Right cardiac atrium (tissue), 5 donors: ENCODE data around the gene PPM1A. TPM values are rescaled to one million over a fixed set of nuclear protein-coding genes. Genes with fewer than 3 reads are reported as not detected.

Experiments used
- ATAC-seq, 2 donors: fragments of 200-7000 bp; cut with Tn5 transposase; one replicate each; pipeline versions ENCODE4 v1.8.0 to v1.9.1; 2020; ENCODE audit warnings: moderate library complexity in 2 of 2, mild to moderate bottlenecking in 1 of 2
- DNase-seq, 3 donors: peaks; one replicate each; pipeline ENCODE4 v3.0.0-alpha.2; 2020
- H3K27ac ChIP-seq: one replicate; pipeline ENCODE4 v1.5.1; 2013; ENCODE audit warnings: mild to moderate bottlenecking, low read length, control low read depth, moderate library complexity
- H3K27me3 ChIP-seq: one replicate; pipeline ENCODE4 v1.6.1; 2013; ENCODE audit not compliant: control insufficient read depth, insufficient read depth
- H3K4me1 ChIP-seq: one replicate; pipeline ENCODE4 v1.6.1; 2013; ENCODE audit warnings: low read length; ENCODE audit not compliant: control insufficient read depth, insufficient read depth
- H3K4me3 ChIP-seq: one replicate; pipeline ENCODE4 v1.5.1; 2013; ENCODE audit warnings: low read length, control low read depth
- H3K9me3 ChIP-seq: one replicate; pipeline ENCODE4 v1.6.1; 2013; ENCODE audit warnings: low read length; ENCODE audit not compliant: control insufficient read depth
- WGBS: extraction: QIAGEN DNeasy Blood & Tissue Kit; methylation state at CpG from one replicate; pipeline ENCODE4 v1.1.7; 2013; 5-methylcytosine and 5-hydroxymethylcytosine counted together
- intact Hi-C, 4 donors: fragments of 100-400 bp; cut with DNase I; formaldehyde crosslinking; loops; one replicate each; pipeline versions ENCODE4 v1.11.0 to v1.14.0; 2022 to 2023
- long read RNA-seq, 4 donors: library from polyadenylated mRNA; unstranded; transcript quantifications; one replicate each; pipeline ENCODE4 v2.0.0, GENCODE V29; 2020 to 2021
- polyA plus RNA-seq: library from polyadenylated mRNA; stranded (reverse); fragments of 200-250 nt; gene quantifications from one replicate; pipeline ENCODE4 v1.2.3, GENCODE V29; 2013
- total RNA-seq, 4 donors: library from RNA; stranded (reverse); fragmentation: NEBNext Ultra II Directional; extraction: Animal tissue kit (Norgen Biotek cat#: 25700); gene quantifications; one replicate each; pipeline ENCODE4 v1.2.1, GENCODE V29; 2021
- donor health status: healthy with polysubstance abuse.
- donor health status: DM: no; HTN: yes; CAD: no.
- donor health status: DM: no; HTN: no; CAD: no.
- donor health status: DM: no; HTN: yes; CAD: no; lungs with severe emphysema.
- donor health status: DM: yes; HTN: yes; CAD: no.

The PPM1A gene
- total RNA-seq, result 10 to 100 TPM; 73.0 to 88.2 (median 80.8) TPM
- 37.8 TPM for polyA plus RNA-seq
- long read RNA-seq, donor 1, full-length matches to known transcripts, result 147 of 194 reads
- long read RNA-seq, donor 1, partial matches to known transcripts, result 15 of 194 reads
- long read RNA-seq, donor 1, other reads (novel, unspliced or antisense), result 32 of 194 reads
- long read RNA-seq, donor 2, full-length matches to known transcripts, result 54 of 71 reads
- long read RNA-seq, donor 2, partial matches to known transcripts, result 8 of 71 reads
- long read RNA-seq, donor 2, other reads (novel, unspliced or antisense), result 9 of 71 reads
- long read RNA-seq, donor 3, full-length matches to known transcripts, result 38 of 63 reads
- long read RNA-seq, donor 3, partial matches to known transcripts, result 5 of 63 reads
- long read RNA-seq, donor 3, other reads (novel, unspliced or antisense), result 20 of 63 reads
- long read RNA-seq, donor 4, full-length matches to known transcripts, result 57 of 84 reads
- long read RNA-seq, donor 4, partial matches to known transcripts, result 13 of 84 reads
- long read RNA-seq, donor 4, other reads (novel, unspliced or antisense), result 14 of 84 reads

DNA sequence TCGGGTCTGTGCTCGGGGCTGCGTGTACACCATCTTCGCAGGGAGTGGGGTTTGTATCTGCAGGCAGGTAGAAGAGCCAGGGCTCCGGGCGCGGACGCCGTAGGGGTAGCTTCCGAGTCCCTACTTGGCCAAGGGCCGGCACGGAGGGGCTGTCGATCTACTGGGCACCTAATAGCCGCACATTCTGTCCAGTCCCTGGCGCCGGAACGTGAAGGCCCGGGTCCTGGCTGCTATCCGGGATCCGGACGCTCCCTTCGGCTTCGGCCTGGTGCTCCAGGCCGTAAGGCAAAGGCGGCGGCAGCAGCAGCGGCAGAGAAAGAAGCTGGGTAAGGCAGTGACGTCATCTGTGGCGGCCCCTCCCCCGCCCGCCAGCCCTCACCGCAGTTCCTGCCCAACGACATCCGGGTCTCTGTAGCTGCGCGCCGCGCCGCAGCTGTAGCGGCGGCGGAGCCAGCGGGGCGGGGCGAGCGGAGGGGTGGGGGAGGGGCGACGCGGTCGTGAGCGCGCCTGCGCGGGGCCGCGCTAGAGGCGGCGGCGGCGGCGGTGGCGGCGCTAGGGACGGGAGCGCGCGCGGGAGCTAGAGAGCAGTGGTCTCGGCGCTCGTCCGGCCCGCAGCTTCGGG lies at the start of gene PPM1A:
TSS of gene PPM1A (plus strand) at position 525 of the 622 bp plus-strand sequence. CDS start 33,483 bp downstream, outside the sequence.
- Histone ChIP-seq H3K4me3 (peak within 1 kb of the TSS; percentile 100), H3K27ac (peak within 1 kb of the TSS; percentile 100), H3K9me3 (no peaks in the 10 kb centered on the region), H3K4me1 (no peaks in the 10 kb centered on the region), H3K27me3 (no peaks in the 10 kb centered on the region)
- peak; percentile 96 to 97 for ATAC-seq
- WGBS, result under 1% methylated on average over 74 of the region's 74 CpGs
- intact Hi-C loops, result no loop called here
- peak; percentile 97 to 99 (median 99) for DNase-seq

DNA sequence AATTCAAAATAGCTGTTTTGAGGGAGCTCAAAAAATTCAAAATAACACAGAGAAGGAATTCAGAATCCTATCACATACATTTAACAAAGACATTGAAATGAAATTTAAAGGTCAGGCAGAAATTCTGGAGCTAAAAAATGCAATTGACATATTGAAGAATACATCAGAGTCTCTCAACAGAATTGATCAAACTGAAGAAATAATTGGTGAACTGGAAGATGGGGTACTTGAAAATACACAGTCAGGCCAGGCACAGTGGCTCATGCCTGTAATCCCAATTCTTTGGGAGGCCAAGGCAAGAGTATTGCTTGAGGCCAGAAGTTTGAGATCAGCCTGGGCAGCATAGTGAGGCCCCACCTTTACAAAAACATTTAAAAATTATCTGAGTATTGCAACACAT lies 49.7 kb upstream of the PPM1A start:
- ATAC-seq, result no peak
- Histone ChIP-seq H3K9me3 (no peaks in the 10 kb centered on the region), H3K27me3 (no peaks in the 10 kb centered on the region), H3K4me3 (no peak overlapping the region), H3K27ac (no peak overlapping the region), H3K4me1 (no peaks in the 10 kb centered on the region)
- DNase-seq, result no peak
- intact Hi-C loops, result no loop called here

DNA sequence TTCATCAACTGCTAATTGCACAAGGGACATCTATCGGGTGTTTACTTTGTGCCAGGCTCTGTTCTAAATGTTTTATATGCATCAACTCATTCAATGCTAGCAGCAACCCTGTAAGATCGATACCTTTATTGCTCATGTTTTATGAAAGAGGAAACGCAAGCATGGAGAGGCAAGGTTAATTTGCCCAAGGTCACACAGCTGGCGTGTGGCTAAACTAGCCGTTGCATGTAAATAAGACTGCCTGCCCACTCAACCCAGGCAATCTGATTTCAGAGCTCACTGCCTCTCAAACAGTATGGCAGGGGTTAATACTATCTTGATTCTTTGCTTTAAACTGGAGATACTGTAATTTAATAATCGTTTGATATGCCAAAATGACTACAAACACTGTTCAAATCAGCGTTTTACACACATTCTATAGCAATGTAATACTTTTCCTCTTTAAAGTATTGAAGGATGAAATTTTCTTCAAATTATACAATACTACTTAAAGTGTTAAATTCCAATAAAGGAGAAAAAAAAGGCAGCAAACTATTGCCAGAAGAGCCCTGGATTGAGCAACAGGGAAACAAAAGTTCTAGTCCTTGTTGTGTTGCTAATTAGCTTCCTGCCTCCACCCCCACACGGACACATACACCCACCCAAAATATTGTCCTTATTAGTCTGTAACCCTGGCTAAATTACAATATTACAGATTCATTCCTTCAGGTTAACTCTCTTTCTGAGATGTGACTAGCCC lies 44.7 kb upstream of the PPM1A start:
- Histone ChIP-seq H3K4me3 (no peak overlapping the region), H3K9me3 (no peaks in the 10 kb centered on the region), H3K4me1 (no peaks in the 10 kb centered on the region), H3K27me3 (no peaks in the 10 kb centered on the region), H3K27ac (no peak overlapping the region)
- no peak for DNase-seq
- 47% methylated on average over 8 of the region's 8 CpGs for WGBS
- no peak for ATAC-seq
- intact Hi-C loops, result no loop called here

DNA sequence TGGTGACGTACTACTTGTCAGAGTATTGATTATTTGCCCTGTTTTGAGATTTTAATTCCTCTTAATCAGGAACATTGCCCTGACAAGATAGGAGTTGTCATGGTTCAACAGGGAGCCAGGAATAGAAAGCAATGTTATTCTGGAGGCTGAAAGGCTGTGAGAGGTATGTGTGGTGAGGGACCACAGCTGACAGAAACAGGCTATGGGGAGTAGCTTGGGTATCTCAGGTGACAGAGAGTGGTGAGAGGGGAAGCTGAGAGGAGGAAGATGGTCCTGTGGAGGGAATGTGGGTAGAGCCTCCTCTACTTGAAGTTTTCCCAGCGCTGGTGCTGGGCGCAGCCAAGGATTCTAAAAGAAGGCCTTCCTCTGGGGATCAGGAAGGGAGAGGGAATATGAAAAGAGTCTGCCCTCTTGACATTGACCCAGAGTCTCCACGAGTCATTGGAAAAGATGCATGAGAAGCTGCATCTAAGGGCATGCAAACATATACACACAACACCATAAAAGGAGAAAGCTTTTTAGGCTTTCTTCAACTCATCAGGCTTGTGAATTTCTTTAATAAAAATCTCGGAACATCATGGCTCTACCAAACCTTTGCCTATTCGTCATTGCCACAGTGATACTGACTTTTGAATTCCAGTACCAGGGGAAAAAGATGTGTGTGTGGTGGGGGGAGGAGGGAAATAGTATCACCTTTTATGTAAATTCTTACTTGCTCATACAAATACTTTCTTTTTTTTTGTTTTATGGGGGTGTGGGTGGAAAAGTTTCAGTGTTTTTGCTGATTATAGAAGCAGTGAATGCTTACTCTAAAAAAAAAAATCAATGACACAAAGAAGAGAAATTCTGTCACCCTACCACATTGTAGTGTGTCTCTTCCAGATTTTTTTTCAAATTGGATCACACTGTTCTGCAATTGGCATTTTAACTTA lies 43.9 kb upstream of the PPM1A start:
- H3K9me3 ChIP-seq, result no peaks in the 10 kb centered on the region
- ATAC-seq, result peak; percentile 18 to 50
- H3K4me3 ChIP-seq, result no peak overlapping the region
- no peaks in the 10 kb centered on the region for H3K4me1 ChIP-seq
- peak overlapping the region; percentile 50 for H3K27ac ChIP-seq
- no peaks in the 10 kb centered on the region for H3K27me3 ChIP-seq
- intact Hi-C loops, result no loop called here
- 56% methylated on average over 6 of the region's 6 CpGs for WGBS
- DNase-seq, result no peak

DNA sequence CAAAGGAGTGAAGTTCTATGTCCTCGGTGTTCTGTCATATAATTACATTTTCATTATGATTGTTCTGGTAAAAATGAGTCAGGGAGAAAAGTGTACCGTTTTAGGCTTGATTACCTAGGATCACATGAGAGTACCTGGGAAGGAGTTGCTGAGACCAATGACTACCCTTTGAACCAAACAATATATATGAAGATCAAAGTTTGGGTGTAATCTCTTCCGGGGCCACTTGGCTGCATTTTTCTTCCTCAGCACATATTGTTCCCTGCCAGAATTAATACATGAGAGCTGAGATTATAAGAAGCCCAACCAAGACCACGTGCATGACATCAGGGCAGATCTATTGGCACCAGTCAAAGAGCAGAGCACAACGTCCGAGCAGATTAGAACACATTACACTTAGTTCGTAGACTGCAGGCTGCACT lies 42.8 kb upstream of the PPM1A start:
- no peaks in the 10 kb centered on the region for H3K4me1 ChIP-seq

DNA sequence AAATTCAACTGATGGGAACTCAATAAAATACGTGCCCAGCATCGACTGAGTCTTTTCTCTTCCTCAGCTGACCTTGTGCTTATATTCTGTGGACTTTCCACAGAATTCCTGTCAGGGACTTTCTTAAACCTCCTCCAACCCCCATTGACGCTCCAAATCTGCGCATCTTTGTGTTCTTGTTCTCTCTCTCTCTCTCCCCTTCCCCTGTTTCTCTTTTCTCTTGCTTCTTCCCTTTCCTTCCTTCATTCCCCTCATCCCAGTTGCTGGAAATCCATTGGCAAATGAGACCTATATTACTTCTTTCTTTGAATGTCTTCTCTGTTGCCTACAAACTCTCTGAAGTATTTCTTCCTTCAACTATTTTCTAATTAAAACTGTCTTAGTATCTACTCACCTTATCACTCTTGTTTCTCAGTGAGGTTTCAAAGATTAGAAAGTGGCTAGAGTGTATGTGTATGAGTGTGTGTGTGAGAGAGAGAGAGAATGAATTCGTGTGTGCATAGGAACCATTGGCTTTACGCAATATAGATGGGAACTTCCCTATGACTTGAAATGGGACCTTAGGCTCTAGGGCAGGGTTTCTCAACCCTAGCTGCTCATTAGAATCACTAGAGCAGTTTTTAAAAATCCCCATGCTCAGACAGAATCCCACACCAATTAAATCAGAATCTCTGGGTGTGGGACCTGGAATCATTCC lies 42.0 kb upstream of the PPM1A start:
- Histone ChIP-seq H3K4me3 (no peak overlapping the region), H3K27me3 (no peaks in the 10 kb centered on the region), H3K4me1 (no peaks in the 10 kb centered on the region), H3K9me3 (no peaks in the 10 kb centered on the region), H3K27ac (no peak overlapping the region)
- WGBS, result 87% methylated on average over 6 of the region's 6 CpGs
- intact Hi-C loops, result no loop called here
- DNase-seq (no peak), ATAC-seq (no peak)

More for the DNA sequence above, 42.8 kb upstream of the PPM1A start:
- WGBS, result 67% methylated on average over 7 of the region's 7 CpGs
- no peaks in the 10 kb centered on the region for H3K9me3 ChIP-seq
- no peak for ATAC-seq
- H3K27me3 ChIP-seq, result no peaks in the 10 kb centered on the region
- no peak overlapping the region for H3K4me3 ChIP-seq
- intact Hi-C loops, result no loop called here
- H3K27ac ChIP-seq, result no peak overlapping the region
- DNase-seq, result no peak

DNA sequence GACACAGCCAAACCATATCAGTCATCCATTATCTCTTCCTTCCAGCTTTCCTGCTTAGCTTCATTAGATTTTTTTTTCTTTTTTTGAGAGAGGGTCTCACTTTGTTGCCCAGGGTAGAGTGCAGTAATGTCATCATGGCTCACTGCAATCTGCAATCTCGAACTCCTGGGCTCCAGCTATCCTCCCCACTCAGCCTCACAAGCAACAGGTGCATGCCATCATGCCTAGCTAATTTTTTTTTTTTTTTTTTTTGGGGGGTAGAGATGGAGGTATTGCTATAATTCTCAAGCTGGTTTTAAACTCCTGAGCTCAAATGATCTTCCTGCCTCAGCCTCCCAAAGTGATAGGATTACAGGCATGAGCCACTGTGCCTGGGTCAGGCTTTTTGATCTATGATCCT lies 38.3 kb upstream of the PPM1A start:
- no peak overlapping the region for H3K27ac ChIP-seq
- WGBS, result 54% methylated on average over 1 of the region's 1 CpG
- H3K4me3 ChIP-seq, result no peak overlapping the region
- intact Hi-C loops, result no loop called here
- H3K9me3 ChIP-seq, result no peaks in the 10 kb centered on the region
- no peaks in the 10 kb centered on the region for H3K27me3 ChIP-seq
- no peaks in the 10 kb centered on the region for H3K4me1 ChIP-seq
- ATAC-seq, result no peak
- DNase-seq, result no peak

DNA sequence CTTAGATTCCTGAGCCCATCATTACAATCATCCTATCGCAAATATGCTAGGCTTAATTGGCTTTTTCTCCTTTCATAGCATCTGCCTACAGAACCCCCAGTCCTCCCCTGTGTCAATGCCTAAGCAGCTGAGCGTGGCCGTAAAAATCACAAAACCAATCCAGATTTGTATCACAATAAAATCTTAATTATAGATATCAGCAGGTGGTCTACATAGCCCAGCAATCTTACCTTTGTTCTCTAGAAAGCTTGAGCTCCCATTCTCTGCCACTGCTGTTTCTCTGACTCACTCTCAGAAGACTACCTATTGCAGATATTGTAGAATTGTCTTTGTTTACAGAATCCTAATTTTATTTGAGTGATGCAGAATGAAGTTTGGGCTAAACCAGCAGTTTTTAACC lies 37.9 kb upstream of the PPM1A start:
- H3K4me1 ChIP-seq, result no peaks in the 10 kb centered on the region
- intact Hi-C loops, result no loop called here
- no peak overlapping the region for H3K4me3 ChIP-seq
- no peaks in the 10 kb centered on the region for H3K27me3 ChIP-seq
- H3K9me3 ChIP-seq, result no peaks in the 10 kb centered on the region
- WGBS, result 85% methylated on average over 3 of the region's 3 CpGs
- ATAC-seq, result no peak
- DNase-seq, result no peak
- H3K27ac ChIP-seq, result no peak overlapping the region

DNA sequence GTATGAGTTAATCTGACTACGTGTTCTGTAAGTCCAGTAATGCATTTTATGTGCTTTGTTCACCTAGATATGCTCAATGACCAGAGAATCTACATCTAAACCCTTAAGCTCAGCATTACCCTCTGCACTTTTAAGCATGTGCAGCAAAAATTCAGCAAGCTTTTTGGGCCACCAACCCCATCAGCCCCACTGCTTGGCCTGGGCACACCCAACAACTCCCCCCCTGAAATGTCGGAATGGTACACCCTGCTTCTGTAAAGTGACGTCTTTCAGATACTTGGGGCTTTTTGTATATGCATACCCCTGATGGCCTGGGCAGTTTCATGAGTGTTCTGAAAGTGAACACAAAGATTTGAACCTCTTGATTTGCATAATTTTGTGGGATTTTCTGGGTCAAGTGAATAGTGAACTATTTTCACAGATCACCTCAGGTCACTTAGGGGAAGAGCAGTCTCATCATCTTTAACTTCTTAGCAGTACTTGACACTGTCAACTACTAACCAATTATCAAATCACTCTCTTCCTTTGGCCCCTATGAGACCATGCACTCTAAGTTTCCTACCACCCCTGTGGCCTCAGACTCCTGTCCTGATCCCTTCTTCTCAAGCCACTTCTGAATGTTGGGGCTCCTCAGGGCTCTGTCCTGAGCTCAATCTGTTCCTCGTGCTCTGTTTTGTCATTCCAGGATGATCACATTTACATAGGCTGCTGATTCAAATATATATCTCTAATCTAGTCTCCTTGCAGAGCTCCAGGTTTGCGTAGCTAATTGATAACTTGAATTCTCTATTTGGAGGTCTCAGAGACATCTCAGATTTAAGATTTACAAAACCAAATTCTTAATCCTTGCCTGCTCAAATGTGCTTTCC lies 36.3 kb upstream of the PPM1A start:
- 78% methylated on average over 5 of the region's 5 CpGs for WGBS
- intact Hi-C loops, result no loop called here
- Histone ChIP-seq H3K4me1 (no peaks in the 10 kb centered on the region), H3K27ac (no peak overlapping the region), H3K9me3 (no peaks in the 10 kb centered on the region), H3K4me3 (no peak overlapping the region), H3K27me3 (no peaks in the 10 kb centered on the region)
- no peak for DNase-seq
- no peak for ATAC-seq
